Measurements from ENCODE around the gene CBLC. TPM values are rescaled to one million over a fixed set of nuclear protein-coding genes. Genes with fewer than 3 reads are reported as not detected.
A peak's percentile ranks its signal among the peaks of the same experiment; 100 is the strongest.

CBLC gene
- polyA plus RNA-seq, 1 experiment = not detected

- Histone ChIP-seq H3K27ac (ENCODE audit: low read depth, low read length) (peak overlapping the region; percentile 68), H3K9me3 (ENCODE audit: control insufficient read depth, insufficient read depth, low read length) (no peaks in the 10 kb centered on the region), H3K27me3 (ENCODE audit: control insufficient read depth, insufficient read depth, low read length) (no peaks in the 10 kb centered on the region), H3K4me3 (ENCODE audit: low read depth, low read length) (peak overlapping the region; percentile 78)
- TF ChIP-seq, protein P1, sequence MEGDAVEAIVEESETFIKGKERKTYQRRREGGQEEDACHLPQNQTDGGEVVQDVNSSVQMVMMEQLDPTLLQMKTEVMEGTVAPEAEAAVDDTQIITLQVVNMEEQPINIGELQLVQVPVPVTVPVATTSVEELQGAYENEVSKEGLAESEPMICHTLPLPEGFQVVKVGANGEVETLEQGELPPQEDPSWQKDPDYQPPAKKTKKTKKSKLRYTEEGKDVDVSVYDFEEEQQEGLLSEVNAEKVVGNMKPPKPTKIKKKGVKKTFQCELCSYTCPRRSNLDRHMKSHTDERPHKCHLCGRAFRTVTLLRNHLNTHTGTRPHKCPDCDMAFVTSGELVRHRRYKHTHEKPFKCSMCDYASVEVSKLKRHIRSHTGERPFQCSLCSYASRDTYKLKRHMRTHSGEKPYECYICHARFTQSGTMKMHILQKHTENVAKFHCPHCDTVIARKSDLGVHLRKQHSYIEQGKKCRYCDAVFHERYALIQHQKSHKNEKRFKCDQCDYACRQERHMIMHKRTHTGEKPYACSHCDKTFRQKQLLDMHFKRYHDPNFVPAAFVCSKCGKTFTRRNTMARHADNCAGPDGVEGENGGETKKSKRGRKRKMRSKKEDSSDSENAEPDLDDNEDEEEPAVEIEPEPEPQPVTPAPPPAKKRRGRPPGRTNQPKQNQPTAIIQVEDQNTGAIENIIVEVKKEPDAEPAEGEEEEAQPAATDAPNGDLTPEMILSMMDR (IDR thresholded peaks at IDR 0.05; ENCODE audit: low read depth, low read length) = no peak
- POLR2A ChIA-PET = interaction anchor here (0.6 to 1.3 kb wide), 5 partner anchors 18 to 174 kb away, joined by 3 to 7 read pairs (median 4); partner anchors contain the start of gene CEACAM19
- CTCF ChIA-PET = interaction anchor here (0.8 to 1.4 kb wide), 8 partner anchors 14 to 122 kb away, joined by 4 to 32 read pairs (median 10); no protein-coding TSS in a partner anchor
- no peak for DNase-seq (ENCODE audit: low read depth, low spot score)
Observed at GRCh38 chr19:44845286-44845611, 67.6 kb downstream of the CBLC start.

DNA sequence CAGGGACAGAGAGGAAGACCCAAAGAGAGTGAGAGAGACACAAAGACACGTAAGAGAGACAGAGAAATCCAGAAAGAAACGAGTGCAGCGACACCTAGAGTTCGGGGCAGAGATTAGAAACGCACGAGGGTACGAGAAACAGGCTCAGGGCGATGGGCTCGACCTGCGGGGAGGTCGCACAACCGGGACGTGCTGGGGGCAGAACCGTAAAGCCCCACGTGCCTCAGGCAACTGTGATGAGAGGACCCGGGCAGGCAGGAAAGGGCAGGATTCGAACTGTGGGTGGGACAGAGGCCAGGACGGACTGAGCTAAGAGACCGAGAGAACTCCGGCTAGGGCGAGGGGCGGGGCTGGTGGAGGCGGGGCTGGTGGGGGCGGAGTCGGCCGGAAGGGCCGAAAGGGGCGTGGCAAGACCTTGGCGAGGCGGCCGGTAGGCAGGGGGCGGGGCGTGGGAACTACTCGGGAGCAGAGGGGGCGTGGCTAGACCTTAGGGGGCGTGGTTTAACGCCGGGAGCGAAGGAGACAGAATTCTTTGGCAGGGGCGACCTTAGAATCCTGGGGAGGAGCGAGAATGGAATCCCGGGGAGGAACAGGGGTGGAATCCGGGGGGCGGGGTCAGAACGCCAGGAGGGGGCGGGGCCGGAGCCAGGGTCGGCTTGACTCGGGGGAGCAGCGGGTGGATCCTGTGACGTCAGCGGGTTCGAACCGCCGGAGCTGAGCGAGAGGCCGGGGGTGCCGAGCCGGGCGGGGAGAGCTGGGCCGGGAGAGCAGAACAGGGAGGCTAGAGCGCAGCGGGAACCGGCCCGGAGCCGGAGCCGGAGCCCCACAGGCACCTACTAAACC is 68.1 kb downstream of the CBLC start, which contains the start of gene NECTIN2:
NECTIN2 (plus strand) TSS at position 686 of the 843 bp plus-strand sequence. CDS start 229 bp downstream, outside the sequence.
- ChIA-PET POLR2A (interaction anchor here (0.6 to 1.3 kb wide), 5 partner anchors 18 to 174 kb away, joined by 3 to 7 read pairs (median 4); partner anchors contain the start of gene CEACAM19), CTCF (interaction anchor here (0.5 to 1.4 kb wide), 46 partner anchors 9 to 892 kb away, joined by 3 to 32 read pairs (median 5); partner anchors contain the start of gene BCAM)
- Histone ChIP-seq H3K4me3 (ENCODE audit: low read depth, low read length) (peak within 1 kb of the TSS; percentile 94), H3K27me3 (ENCODE audit: control insufficient read depth, insufficient read depth, low read length) (no peaks in the 10 kb centered on the region), H3K9me3 (ENCODE audit: control insufficient read depth, insufficient read depth, low read length) (no peaks in the 10 kb centered on the region), H3K27ac (ENCODE audit: low read depth, low read length) (peak within 1 kb of the TSS; percentile 86)
- TF ChIP-seq, protein P1 (IDR thresholded peaks at IDR 0.05; ENCODE audit: low read depth, low read length) = peak; percentile 83
- peak; percentile 98 for DNase-seq (ENCODE audit: low read depth, low spot score)

- Histone ChIP-seq H3K27me3 (ENCODE audit: control insufficient read depth, insufficient read depth, low read length) (no peaks in the 10 kb centered on the region), H3K27ac (ENCODE audit: low read depth, low read length) (peak overlapping the region; percentile 86), H3K9me3 (ENCODE audit: control insufficient read depth, insufficient read depth, low read length) (no peaks in the 10 kb centered on the region), H3K4me3 (ENCODE audit: low read depth, low read length) (peak overlapping the region; percentile 94)
- no peak for DNase-seq (ENCODE audit: low read depth, low spot score)
- POLR2A ChIA-PET = interaction anchor here (1.3 kb wide), 1 partner anchor 37 kb away, joined by 3 read pairs; no protein-coding TSS in a partner anchor
- TF ChIP-seq, protein P1 (IDR thresholded peaks at IDR 0.05; ENCODE audit: low read depth, low read length) = no peak
- CTCF ChIA-PET = interaction anchor here (1.0 to 1.4 kb wide), 8 partner anchors 9 to 270 kb away, joined by 3 to 32 read pairs (median 6); no protein-coding TSS in a partner anchor
Observed at GRCh38 chr19:44846455-44847143, 68.9 kb downstream of the CBLC start.

DNA sequence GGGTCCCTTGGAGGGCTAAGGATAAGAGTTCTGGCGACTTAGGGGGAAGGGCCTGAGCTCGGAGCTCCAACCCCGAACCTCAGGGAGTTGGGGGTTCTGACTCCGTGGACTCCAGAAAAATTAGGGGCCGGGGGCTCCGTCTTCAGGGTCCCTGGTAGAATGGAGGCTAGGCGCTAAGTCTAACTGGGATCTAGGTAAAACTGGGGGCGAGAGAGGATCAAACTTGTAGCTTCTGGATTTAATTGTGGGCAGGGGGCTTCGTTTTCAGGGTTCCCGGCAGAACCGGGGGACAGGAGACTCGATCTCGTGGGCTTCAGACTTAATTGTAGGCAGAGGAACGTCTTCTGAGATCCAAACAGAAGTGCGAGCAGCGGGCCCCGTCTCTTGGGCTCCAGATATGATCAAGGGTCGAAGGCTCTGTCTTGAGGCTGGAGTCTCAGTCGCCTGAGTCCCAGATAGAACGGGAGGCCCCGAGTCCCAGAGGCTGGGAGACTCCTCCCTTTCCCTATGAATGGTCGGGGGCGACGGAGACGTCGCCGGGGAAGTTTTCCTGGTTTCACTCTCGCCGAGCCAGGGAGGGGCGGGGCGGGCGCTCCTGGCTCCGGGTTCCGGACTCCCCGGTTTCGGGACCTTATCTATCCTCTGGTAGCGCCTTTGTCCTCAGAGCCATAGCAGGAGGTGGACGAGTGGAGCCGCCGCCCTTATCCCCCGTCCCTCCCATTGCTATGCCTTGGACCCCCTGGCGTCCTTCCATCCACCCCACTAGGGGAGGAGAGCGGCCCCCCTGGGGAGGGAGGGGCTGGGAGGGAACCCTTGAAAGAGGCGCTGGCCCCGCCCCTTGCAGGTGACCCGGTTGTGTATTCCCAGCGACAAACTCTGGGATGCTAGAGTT is 69.7 kb downstream of the CBLC start:
- Histone ChIP-seq H3K4me3 (ENCODE audit: low read depth, low read length) (peak overlapping the region; percentile 94), H3K27ac (ENCODE audit: low read depth, low read length) (peak overlapping the region; percentile 86), H3K9me3 (ENCODE audit: control insufficient read depth, insufficient read depth, low read length) (no peaks in the 10 kb centered on the region), H3K27me3 (ENCODE audit: control insufficient read depth, insufficient read depth, low read length) (no peaks in the 10 kb centered on the region)
- TF ChIP-seq, protein P1 (IDR thresholded peaks at IDR 0.05; ENCODE audit: low read depth, low read length) = no peak
- ChIA-PET CTCF (no interaction called here), POLR2A (interaction anchor here (1.4 kb wide), 1 partner anchor 43 kb away, joined by 6 read pairs; the partner anchor contains the start of gene TOMM40)
- no peak for DNase-seq (ENCODE audit: low read depth, low spot score)
